GM12874 (cell line): ENCODE data around the gene ZAP70.

ENCODE experiments used
- TF ChIP-seq, protein P1 (sequence below): IDR thresholded peaks from 2 replicates; pipeline ENCODE4 v1.5.1; 2011; ENCODE audit warnings: low read depth, mild to moderate bottlenecking, control low read depth, low read length, moderate library complexity; ENCODE audit not compliant: insufficient read depth

The ZAP70 gene

DNA sequence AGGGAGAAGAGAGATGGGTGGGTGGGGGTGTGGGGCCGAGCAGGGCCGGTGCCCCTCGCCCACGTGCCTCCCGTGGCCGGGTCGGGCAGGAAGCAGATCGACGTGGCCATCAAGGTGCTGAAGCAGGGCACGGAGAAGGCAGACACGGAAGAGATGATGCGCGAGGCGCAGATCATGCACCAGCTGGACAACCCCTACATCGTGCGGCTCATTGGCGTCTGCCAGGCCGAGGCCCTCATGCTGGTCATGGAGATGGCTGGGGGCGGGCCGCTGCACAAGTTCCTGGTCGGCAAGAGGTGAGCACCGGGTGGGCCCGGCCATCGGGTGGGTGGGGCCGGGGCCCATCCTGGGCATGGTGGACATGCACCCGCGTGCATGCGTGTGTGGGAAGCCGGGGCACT is 21.8 kb downstream of the ZAP70 start:
- TF ChIP-seq, protein P1, sequence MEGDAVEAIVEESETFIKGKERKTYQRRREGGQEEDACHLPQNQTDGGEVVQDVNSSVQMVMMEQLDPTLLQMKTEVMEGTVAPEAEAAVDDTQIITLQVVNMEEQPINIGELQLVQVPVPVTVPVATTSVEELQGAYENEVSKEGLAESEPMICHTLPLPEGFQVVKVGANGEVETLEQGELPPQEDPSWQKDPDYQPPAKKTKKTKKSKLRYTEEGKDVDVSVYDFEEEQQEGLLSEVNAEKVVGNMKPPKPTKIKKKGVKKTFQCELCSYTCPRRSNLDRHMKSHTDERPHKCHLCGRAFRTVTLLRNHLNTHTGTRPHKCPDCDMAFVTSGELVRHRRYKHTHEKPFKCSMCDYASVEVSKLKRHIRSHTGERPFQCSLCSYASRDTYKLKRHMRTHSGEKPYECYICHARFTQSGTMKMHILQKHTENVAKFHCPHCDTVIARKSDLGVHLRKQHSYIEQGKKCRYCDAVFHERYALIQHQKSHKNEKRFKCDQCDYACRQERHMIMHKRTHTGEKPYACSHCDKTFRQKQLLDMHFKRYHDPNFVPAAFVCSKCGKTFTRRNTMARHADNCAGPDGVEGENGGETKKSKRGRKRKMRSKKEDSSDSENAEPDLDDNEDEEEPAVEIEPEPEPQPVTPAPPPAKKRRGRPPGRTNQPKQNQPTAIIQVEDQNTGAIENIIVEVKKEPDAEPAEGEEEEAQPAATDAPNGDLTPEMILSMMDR = no peak

- TF ChIP-seq, protein P1 = no peak
These were observed 22.8 kb downstream of the ZAP70 start for GRCh38 chr2:97736185-97736584.

GRCh38 chr2:97736608-97737330 is 23.4 kb downstream of the ZAP70 start:
- TF ChIP-seq, protein P1 = no peak

- TF ChIP-seq, protein P1 = no peak
These were observed 24.2 kb downstream of the ZAP70 start for GRCh38 chr2:97737421-97738178.

DNA sequence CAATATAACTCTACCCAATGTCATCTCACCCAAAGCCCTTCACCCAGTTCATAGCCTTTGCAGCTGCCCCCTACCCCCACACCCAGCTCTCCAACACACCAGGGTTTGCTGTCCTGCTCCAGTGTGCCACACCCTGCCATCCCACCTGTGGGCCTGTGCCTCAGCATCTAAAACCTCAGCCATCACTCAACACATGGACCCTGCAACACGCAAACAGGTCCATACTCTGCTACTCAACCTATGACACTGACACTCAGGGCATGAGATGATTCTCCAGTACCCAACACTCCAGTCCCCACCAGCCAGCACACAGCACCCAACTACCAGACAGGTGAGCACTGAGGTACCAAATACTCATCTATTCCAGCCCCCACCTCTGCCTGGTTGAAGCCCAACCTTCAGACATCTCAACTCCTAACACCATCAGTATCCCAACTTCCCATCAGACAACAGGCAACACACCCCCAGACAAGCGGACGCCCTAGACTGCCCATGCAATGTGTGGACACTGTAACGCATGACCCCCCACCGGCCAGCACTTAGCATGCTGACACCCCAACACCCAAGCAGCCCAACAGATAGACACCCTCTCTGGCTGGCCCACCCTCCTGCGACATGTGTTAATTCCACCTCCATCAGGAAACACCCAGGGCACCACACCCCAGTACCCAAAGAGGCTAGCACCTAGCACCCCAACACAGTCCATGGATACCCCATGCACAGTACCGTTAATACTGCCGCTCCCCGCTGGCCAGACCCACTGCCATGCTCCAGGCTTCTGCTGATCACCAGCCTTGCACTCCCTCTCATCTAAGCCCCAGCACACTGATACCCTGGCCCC is 25.0 kb downstream of the ZAP70 start:
- TF ChIP-seq, protein P1 = no peak

GRCh38 chr2:97739020-97739892 is 25.9 kb downstream of the ZAP70 start:
- TF ChIP-seq, protein P1 = no peak
